Measurements from ENCODE around the gene DHX58.

DNA sequence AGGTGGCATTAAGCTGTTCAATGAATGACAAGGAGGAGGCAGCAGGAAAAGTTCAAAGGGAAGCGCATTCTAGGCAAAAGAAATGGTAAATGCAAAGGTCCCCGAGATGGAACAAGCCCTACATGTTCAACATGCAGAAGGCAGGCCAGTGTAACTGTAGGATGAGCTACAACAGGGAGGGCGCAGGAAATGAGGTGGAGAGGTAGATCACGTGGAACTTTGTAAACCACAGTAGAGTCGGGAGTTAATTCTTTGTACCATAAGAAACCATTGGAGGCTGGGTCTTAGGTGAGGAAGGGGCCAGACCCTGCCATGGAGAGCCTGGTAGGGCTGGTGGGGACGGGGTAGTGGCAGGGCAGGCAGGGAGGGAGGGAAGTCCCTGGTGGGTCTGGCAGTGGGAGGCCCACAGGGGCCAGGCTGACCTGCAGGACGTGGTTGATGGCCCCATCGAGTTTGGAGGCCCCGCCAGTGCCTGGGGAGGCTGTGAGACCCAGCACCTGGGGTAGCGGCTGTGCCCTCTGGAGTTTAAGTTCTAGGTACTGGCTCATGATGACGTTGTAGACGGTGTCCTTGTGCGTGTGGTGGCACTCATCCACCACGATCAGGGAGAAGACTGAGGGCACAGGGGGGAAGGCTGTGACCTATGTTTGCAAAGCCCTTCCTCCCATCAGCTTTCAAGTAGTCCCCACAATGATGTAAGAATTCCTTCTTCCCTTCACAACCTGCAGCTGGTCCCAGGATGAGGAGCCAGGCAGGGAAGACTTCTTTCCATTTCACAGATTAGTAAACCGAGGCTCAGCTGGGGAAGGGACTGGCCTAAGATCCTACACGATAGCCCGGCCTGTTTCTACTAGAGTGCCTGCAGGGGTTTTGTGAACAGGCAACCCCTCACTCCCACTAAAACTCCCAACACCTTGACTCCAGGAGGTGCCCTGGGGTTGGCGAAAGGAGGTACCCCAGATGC, 1.9 kb downstream of the DHX58 start:
- TF ChIP-seq, protein P1, sequence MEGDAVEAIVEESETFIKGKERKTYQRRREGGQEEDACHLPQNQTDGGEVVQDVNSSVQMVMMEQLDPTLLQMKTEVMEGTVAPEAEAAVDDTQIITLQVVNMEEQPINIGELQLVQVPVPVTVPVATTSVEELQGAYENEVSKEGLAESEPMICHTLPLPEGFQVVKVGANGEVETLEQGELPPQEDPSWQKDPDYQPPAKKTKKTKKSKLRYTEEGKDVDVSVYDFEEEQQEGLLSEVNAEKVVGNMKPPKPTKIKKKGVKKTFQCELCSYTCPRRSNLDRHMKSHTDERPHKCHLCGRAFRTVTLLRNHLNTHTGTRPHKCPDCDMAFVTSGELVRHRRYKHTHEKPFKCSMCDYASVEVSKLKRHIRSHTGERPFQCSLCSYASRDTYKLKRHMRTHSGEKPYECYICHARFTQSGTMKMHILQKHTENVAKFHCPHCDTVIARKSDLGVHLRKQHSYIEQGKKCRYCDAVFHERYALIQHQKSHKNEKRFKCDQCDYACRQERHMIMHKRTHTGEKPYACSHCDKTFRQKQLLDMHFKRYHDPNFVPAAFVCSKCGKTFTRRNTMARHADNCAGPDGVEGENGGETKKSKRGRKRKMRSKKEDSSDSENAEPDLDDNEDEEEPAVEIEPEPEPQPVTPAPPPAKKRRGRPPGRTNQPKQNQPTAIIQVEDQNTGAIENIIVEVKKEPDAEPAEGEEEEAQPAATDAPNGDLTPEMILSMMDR (IDR thresholded peaks at IDR 0.05; ENCODE audit: low read length), result no peak
- TF ChIP-seq EZH2phosphoT487 (IDR thresholded peaks at IDR 0.05; ENCODE audit: low read length), result no peak
- TF ChIP-seq EZH2 (optimal IDR thresholded peaks at IDR 0.05; ENCODE audit: low read depth, low read length), result no peak
